HG03108 (cell line): Measurements from ENCODE around the gene EXD2.
"Not testable (repeated sequence)": the region's sequence is repeated elsewhere in the genome, so short reads cannot be mapped to it uniquely, and the experiment has no call there.

Experiments used
- ATAC-seq: cut with Tn5 transposase; IDR thresholded peaks from one replicate; pipeline ENCODE4 v1.9.1; 2021; ENCODE audit warnings: moderate library complexity; ENCODE audit not compliant: unreplicated experiment

Gene EXD2

DNA sequence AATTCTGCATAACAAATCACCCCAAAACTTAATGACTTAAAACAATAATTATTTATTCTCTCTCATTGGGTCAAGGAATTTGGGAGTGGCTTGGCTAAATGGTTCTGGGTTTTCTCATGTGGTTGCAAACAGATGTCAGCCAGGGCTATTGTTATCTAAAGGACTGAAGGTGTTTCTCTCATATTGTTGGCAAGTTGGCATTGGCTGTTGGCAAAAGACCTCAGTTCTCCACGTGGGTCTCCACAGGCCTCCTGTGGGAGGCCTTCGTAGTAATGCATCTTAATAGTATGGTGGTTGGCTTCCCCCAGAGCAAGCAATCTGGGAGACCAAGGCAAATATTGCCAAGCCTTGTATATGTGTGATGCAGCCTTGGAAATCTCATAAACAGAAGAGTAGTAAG, 83.0 kb downstream of the EXD2 start:
- ATAC-seq: no peak

DNA sequence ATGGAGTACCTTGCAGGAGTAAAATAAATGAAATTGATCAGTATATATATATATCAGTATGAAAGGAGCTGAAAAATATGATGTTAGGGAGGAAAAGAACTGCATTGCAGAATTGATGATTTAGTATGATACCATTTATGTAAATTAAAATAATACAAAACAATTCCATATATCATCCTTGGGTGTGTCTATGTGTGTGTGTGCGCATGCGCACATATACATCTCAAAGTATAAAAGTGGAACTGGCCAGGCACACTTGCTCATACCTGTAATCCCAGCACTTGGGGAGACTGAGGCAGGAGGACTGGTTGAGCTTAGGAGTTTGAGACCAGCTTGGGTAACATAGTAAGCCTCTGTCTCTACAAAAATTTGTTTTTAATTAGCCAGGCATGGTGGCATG, 84.0 kb downstream of the EXD2 start:
- ATAC-seq: no peak

GRCh38 chr14:69277356-69277755, 86.1 kb downstream of the EXD2 start:
- not testable (repeated sequence) for ATAC-seq

DNA sequence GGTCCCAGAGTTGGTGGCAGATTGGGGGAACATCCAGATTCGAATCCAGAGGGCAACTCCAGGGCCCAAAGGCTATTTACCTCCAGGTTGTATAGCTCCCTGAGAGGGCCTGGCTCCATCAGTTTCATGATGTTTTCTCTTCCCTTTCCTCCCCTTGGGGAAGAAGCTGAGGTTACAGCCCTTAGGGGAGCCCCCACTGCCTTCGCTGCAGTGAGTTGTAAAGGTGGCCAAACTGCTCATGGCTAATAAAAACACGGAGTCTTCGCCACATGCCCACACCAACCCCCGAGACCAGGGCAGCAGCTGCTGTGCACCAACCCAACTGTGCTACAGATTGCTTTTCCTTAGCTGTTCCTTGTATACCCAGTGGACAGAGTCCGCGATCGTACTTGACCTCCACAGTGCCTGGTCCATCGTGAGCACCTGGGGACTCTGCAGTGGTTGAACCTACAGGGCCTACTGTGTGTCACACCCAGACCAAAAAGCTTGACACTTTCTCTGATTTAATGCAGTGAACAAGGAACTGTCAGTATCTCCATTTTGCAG, 89.5 kb downstream of the EXD2 start:
- no peak for ATAC-seq

DNA sequence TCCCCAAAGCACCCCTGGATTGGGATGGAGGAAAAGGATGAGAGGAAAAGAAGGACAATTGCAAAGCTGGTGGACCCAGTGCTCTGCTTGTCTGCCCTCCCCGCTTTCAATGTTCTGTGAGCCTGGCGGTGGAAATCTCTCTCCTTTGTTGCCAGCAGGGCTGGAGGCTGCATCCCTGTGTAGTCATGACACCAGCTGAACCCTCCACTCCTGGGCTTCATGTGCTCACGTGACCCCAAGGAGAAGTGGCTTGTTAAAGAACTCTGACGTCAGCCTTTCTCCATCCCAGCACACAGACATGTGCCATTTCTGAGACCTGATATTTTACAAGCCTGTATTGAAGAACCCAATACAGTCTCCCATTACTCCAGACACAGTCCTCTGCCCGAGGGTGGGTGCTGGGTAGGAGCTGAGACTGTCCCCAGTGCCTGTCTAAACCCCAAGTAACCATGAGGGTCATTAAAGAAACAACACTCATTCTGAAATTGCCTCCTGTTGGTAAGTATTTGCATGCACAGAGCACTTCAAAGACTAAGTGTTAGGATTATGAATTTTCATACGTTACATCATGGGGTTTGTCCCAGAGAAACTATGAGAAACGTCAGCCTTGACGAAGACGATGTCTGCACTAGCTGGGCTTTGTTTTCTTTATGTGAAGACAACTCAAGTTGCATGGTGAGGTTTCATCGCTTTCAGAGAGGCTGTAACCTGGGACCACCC, 90.3 kb downstream of the EXD2 start:
- ATAC-seq: no peak

DNA sequence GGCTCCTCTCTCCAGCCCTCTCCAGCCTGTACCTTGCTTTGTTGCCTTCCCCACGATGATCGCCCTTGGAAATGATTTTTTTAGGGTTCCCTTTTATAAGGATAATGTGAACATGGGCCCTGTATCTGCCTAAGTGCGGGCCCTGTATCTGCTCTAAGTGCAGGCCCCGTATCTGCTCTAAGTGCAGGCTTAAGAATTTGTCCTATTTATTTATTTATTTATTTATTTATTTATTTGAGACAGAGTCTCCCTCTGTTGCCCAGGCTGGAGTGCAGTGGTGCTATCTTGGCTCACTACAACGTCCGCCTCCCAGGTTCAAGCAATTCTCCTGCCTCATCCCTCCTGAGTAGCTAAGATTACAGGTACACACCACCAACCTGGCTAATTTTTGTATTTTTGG, 91.2 kb downstream of the EXD2 start:
- no peak for ATAC-seq

DNA sequence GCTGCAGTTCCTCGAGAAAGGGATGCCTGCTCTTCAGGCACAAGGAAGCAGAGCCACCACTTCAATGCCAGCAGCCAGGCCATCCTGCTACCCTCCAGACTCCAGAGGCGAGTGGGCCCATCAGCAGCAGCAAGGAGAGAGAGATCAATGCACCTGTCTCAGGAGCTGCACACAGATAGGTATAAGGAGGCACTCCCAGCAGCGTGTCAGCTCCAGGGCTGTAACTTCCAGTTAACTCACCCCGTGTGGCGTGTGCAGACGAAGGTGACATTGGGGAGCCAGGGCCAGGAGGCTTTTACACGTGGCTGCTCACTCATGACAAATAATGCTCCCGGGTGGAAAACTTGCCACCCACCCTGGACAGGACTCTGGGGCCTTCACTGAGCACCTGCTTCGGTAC, 92.9 kb downstream of the EXD2 start:
- ATAC-seq: no peak

GRCh38 chr14:69285661-69286255, 94.5 kb downstream of the EXD2 start:
- no peak for ATAC-seq

- ATAC-seq: no peak
Observed at GRCh38 chr14:69287098-69288010, 96.1 kb downstream of the EXD2 start.

DNA sequence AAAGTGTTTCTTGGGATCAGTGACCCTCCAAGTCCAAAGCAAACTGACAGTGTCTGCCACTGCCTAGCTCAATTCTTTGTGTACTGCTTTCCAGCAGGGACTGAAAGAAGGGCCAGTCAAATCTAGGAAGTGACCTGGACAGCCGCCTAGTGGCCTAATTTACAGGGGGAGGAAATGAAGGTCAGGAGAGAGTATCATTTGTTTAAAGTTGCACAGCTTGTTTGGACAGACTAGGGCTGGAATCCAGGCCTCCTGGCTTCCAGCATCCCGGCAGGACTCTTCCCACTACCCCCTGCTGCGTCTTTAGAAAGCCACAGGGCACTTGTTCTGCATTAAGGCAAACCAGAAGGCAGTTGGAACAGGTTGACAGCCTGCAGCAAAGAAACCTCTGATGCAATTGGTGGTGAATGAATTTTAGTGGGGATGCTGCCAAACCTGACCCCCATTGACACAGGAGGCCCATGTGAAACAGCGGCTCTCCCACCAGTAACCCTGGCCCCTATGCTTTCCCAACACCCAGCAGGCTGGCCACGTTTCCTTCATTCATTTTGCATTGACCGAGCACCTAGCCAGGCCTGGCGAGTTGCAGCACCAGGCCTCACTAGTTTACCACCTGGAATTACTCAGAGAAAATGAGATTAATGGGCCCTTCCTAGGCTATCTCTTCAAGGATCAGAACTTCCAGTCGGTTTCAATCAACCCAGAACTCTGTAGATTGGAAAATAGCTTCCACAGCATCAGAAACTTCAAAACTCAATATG, 96.9 kb downstream of the EXD2 start:
- no peak for ATAC-seq

GRCh38 chr14:69288956-69289705, 97.8 kb downstream of the EXD2 start:
- ATAC-seq: no peak

- ATAC-seq: no peak
Observed at GRCh38 chr14:69289811-69290520, 98.7 kb downstream of the EXD2 start.

DNA sequence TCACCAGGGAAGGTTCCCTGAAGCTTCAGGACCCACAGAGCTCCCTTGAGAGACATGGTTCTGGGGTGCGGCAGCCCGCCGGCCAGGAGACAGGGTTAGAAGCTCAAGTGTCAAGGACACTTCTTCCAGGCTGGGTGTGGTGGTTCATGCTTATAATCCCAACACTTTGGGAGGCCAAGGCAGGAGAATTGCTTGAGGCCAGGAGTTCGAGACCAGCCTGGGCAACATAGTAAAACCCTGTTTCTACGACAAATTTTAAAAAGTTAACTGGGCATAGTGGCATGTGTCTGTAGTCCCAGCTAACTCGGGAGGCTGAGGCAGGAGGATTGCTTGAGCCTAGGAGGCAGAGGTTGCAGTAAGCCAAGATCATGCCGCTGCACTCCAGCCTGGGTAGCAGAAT, 99.6 kb downstream of the EXD2 start:
- ATAC-seq: not testable (repeated sequence)

DNA sequence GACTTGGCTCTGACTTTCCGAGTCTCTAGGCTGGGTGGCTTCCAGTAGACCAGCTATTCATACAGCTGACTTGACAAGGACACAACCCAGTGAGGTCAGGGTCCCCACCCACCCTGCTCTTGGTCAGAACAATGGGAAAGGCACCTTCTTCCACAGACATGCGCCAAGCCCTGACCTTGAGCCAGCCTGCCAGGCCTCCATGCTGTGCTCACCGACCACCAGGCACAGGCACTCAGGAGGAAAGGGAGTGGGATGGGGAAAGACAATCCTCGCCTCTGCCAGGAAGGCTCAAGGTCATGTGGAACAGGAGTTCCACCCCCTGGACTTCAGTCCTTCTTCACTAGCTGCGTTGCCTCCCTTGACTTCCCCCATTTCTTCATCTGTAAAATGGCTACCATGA, 100.1 kb downstream of the EXD2 start:
- ATAC-seq: no peak

- ATAC-seq: no peak
Observed at GRCh38 chr14:69291891-69292561, 100.7 kb downstream of the EXD2 start.
